DMS 273 treated with DMSO at 0.1 percent for 48 hours (cell line): Measurements from ENCODE around the gene NUPR1.
"Not testable (repeated sequence)": the region's sequence is repeated elsewhere in the genome, so short reads cannot be mapped to it uniquely, and the experiment has no call there.

Experiments
- DNase-seq: peaks from one replicate; lab custom pipeline; 2025; lab: John Stamatoyannopoulos, UW

The NUPR1 gene

DNA sequence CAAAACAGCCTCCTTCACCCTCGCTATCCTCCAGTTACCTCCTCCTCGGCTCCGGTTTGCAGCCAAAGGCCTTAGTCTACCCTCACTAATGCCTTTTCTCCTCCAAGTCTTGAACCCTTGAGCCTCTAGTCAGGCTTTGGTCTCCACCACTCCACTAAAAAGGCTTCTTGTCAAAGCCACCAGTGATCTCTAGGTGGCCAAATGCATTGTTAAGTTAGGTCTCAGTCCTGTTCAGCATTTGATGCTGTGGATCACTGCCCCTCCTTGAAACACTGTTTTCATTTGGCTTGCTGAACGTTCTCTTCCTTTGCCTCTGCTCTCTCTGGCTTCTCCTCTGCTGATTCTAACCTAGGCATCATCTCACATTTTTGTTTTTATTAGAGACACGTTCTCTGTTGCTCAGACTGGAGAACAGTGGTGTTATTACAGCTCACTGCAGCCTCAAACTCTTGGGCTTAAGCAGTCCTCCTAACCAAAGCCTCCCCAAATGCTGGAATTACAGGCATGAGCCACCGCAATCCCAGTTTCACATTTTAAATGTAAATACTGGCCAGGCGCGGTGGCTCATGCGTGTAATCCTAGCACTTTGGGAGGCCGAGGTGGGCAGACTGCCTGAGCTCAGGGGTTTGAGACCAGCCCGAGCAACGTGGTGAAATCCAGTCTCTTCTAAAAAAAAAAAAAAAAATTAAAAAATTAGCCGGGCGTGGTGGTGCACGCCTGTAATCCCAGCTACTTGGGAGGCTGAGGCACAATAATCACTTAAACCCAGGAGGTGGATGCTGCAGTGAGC, 16.1 kb upstream of the NUPR1 start:
- no peak for DNase-seq

DNA sequence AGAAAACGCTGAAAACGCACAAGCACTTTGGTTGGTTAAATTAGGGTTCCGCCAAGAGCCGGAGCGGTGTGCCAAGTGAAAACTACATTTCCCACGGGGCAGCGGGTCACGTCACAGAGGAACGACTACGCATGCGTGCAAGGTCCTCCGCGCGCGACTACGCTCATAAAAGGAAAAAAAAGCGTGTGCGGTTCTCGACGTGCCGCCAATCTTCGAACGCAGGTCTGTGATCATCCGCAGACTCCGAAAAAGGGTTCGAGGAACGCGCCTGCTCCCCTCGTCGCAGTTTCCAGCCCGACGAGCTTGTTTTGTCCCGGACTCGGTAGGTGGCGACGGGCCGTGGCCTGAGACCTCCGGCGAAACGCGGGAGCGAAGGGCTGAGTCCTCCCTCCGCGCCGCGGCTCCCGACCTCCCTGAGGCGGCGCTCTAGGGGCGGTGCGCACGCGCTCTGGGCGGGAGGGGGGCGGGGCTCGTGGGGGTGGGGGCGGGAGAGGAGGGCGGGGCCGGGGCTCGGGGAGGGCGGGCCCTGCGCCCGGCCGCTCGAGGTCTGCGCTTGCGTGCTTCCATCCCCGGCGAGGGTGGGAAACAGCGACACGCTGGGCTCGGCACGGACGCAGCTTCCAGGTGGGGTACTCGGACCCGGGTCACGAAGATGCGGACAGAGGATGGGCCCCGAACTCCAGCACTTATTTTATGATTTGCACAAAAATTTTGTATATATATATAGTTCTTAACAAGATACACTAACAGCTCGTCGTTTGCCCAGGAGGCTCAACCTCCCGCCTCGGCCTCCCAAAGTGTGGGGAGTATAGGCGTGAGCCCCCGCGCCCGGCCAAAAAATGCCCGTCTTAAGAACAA, 15.2 kb upstream of the NUPR1 start, which contains the start of gene SGF29:
SGF29 (plus strand) TSS at position 145 of the 858 bp plus-strand sequence. CDS start 27,150 bp downstream, outside the sequence.
- DNase-seq, result peak; percentile 82

DNA sequence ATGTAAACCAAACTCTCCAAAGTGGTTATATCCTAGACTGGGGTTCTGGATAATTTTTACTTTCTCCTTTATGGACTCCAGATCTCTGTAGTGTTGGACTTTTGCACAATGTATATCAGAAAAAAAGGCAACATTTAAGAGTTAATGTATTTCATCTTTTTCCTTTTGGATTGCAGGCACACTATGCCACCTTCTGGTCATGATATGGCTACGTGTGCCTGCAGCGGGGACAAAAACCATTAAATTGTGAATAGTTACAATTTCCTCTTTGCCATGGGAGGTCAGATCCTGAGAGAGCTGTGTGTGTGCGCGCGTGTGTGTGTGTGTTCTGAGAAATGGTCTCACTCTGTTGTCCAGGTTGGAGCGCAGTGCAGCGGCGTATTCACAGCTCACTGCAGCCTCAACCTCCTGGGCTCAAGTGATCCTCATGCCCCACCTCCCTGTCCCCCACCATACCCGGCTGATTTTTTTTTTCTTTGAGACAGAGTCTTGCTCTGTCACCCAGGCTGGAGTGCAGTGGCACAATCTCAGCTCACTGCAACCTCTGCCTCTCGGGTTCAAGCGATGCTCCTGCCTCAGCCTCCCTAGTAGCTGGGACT, 10.6 kb upstream of the NUPR1 start:
- DNase-seq, result no peak

DNA sequence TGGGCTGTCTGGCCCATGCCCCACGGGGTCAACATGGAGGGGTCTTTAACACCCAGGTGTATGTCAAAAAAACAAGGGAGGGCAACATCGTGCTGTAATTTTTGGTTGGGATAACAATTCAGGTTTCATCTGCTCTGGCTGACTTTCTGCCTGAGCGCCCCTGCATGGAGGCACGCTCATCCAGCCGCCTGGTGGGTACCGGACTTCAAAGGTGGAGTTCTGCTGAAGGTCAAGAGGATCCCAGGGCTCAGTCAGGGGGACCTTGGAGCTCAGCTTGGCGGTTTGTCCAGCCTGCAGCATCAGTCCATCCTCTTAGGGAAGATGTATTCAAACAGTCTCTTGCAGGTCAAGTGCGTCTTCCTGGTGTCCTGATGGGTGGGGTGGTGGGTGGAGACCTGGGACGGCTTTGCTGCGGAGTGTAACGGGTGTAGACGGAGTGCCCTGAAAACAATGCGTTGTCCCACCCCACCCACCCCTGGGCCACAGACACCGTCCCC, 9.6 kb upstream of the NUPR1 start:
- no peak for DNase-seq

DNA sequence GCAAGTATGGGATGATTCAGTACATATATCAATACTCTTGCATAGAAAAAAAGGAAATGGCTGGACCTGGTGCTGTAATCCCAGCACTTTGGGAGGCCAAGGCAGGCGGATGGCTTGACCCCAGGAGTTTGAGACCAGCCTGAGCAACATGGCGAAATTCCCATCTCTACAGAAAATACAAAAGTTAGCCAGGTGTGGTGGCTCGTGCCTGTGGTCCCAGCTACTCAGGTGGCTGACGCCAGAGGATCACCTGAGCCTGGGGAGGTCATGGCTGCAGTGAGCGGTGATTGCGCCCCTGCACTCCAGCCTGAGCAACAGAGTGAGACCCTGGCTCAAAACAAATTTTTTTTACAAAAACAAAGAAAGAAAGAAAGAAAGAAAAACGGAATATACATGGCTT, 7.9 kb upstream of the NUPR1 start:
- DNase-seq, result no peak

DNA sequence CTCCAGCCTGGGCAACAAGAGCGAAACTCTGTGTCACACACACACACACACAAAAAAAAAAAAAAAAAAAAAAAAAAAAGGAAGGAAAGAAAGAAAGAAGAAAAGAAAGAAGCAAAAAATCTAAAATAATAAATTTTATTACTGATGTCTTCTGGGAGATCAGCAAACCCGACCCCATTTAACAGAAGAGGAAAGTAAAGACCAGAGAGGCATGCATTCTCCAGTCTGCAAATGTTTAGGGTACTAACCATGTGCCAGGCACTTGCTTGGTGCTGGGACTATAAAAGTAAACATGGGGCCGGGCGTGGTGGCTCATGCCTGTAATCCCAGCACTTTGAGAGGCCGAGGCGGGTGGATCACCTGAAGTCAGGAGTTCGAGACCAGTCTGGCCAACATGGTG, 7.2 kb upstream of the NUPR1 start:
- DNase-seq, result not testable (repeated sequence)

DNA sequence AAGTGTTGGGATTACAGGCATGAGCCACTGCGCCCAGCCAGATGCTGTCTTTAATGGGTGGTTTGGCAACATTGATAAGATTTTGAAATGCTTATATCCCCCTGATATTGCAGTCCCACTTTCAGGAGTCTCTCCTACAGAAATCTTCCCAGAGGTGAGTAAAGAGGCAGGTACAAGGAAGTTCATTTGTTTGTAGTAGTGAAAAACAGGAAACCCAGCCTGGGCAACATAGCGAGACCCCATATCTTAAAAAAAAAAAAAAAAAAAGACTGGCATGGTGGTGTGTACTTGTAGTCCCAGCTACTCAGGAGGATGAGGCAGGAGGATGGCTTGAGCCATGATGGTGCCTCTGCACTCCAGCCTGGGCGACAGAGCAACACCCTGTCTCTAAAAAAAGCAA, 6.2 kb upstream of the NUPR1 start:
- DNase-seq, result no peak

DNA sequence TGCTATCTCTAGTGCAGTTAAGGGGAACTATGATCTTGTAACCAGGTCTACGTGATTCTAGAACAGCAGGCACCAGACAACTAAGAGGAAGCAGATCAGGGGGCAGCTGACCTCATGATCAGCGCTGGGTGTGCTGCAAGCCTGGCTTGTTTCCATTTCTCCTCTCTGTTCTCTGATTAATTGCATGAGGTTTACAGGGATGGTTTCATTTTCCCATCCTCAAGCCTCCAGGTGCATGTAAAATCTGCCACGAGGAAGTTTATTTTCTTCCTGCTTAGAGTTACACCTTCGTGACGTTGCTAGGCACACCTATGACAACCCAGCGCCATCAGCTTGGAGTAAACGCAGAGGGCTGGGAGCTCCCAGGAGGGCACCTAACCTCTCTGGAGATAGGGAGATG, 4.3 kb upstream of the NUPR1 start:
- DNase-seq, result no peak

DNA sequence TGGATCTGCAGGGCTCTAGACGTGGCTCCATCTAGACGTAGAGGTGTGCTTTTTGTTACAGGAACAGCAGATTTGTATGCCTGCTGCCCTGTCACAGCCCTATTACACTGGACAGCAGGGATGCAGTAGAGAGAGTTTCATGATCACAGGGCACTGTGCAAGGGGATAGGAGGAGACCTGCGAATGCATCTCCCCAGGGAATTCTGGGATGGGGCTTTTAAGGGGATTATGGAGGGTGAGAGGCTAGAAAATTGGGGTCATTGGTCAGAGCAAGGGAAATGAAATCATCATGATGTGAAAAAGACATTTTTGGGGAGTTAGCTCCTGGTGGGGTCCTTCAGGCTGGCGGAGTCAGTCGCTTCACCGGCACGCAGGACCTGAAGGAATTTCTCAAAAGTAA, 3.9 kb upstream of the NUPR1 start:
- DNase-seq, result no peak

DNA sequence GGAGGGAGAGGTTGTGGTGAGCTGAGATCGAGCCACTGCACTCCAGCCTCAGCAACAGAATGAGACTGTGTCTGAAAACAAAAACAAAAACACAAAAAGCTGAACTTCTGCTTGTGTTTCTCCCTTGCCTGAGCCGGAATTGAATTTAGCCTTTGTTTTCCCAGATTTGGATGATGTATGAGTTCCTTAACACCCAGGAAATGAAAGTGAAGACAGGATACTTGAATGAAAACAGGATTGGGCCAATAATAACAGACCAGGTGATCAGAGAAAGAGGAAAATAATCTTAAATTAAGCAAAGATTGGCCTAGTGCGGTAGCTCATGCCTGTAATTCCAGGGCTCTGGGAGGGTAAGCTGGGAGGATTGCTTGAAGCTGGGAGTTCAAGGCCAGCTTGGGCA, 1.6 kb upstream of the NUPR1 start:
- DNase-seq, result no peak

DNA sequence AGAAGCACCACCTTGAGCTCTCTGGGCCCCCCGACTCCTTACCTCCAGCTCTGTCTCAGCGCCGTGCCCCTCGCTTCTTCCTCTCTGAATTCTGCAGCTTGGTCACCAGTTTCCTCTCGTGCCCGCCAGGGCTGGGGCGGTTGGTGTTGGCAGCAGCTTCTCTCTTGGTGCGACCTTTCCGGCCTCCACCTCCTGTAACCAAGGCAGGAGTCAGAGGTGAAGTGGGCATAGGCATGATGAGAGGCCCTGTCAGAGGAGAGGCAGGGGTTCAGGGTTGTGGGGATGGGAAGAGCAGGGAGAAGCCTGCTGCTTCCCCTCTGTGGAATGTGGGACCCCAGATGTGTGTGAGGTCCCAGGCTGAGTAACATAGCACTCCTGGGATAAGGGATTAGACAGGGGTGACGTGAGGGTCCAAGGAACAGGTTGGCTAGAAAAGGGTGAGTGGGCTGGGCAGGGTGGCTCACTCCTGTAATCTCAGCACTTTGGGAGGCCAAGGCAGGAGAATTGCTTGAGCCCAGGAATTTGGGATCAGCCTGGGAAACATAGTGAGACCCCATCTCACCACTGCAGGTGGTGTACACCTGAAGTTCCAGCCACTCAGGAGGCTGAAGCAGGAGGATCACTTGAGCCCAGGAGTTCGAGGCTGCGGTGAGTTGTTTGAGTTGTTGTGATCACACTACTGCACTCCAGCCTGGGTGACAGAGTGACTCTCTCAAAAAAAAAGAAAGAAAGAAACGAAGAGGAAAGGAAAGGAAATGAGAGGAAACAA, 626 bp downstream of the NUPR1 start:
- no peak for DNase-seq

DNA sequence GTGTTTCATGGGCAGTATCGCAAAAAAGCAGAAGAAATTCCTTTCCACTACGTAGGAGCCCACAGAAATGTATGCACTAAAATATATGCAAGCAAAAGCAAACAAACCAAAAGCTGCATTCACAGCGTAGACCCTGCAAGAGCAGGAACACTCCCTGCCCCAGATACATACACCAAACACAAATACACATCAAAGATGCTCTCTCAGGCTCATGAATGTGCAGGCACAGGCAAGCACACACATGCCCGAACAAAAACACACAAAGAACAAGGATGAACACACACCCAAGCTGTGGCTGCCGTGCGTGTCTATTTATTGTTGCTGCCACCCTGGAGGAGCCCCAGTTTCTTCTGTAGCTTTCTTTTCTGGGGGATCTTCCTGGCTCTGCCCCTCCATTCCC, 1.7 kb downstream of the NUPR1 start:
- no peak for DNase-seq

DNA sequence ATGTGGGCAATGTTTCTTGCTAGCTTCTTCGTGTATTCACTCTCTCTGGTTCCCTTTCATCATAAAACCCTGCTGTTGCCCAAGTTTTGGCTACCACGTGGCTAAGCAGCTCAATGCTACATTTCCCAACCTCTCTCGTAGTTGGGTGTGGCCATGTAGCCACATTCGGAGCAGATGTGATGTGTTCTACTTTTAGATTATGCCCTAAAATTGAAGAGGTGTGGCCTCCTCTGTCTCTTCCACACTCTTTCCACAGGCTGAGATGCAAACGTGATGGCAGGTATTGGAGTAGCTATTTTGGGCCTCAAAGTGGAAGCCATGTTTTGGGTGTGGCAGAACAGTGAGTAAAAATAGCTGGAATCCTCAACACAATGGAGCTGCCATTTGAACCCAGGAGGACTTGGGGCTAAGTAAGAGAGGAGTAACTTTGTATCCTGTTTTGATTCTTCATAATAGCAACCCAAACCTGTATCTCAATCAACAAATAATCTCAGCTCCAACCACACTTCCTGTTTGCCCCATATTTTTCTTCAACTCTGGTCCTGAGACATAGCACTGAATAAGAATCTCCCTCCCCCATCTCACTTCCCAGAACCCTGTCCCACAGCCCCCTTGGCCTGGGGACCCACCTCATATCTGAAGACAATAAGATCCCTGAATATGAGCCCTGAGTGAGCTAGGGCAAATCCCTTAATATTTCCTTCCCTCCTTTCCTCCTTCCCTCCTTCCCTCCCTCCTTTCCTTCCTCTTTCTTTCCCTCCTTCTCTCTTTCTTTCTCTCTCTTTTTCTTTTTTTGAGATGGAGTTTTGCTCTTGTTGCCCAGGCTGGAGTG, 4.0 kb downstream of the NUPR1 start:
- DNase-seq, result no peak

DNA sequence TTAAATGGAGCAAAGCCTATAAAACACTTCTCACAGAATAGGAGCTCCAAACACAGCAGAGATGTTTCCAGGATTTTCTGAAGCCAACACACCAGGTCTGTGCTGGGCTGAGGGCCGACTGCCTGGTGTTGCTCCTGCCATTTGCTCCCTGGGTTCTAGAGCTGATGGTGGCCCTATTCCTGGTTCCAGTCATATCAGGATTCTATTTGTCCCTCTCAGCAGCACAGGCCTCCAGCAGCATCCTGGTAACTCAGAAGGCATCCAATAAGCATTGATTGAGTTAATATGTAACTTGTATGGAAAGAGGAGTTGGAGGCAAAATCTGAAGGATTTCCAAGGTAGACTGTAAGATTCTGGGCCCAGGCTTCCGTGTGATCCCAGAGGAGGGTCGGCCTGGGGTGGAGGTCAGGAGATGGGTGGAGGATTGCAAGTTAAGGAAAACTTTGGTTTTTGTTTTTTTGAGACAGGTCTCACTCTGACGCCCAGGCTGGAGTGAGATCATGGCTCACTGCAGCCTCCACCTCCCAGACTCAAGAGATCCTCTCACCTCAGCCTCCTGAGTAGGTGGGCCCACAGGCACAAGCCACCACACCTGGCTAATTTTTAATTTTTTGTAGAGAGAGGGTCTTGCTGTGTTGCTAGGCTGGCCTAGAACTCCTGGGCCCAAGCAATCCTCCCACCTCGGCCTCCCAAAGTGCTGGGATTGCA, 5.7 kb downstream of the NUPR1 start:
- DNase-seq, result no peak

DNA sequence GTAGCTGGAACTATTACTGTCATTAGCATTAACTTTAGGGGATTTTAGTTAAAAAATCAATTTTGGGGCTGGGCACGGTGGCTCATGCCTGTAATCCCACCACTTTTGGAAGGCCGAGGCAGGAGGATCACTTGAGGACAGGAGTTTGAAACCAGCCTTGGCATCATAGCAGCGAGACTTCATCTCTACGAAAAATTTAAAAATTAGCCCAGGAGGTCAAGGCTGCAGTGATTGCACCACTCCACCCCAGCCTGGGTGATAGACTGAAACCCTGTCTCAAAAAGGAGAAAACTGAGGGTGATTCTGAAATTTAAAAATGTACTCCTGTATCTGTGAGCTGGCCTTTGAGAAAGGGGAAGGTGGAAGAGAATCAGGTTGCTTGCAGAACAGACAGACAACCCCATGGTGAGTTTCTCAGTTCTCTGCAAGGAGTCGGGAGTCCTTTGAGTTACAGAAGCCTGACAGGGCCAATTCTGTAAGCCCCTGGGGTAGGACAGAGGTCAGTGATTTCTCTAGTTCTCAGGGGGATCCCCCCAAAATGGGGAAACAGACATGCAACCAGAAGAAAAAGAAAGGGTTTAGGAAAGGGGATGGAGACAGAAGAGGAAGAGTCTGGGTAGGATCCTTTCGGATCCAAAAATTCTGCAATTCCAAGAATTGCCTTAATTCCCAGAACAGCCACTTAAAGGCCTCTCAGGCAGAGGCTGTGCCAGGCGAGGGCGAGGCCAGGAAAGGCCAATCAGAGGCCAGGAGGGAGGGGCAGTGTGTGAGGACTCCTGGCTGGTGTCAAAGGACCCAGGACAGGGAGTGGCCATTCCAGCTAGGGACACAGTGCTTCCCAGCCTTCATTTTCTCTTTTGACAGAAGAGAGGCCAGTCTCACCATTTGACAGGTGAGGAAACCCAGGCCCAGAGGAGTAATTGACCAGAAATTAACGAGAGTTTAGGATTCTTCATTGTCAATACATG, 6.7 kb downstream of the NUPR1 start:
- no peak for DNase-seq

DNA sequence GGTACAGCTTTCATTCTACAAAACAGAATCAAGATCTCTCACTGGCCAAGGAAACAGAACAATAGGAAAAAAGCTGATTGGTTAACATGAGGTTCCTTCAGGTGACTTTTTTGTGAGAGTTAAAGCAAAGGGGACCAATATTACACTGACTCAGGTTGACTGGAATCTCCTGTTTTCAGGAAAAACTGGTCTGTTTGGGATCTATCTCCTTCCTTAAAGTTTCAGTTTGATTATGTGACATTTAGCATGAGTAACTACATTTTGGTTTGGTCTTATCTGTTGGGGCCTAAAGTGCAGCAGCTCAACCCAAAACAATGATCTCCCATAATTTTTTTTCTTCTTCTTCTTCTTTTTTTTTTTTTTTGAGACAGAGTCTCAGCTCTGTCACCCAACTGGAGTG, 9.7 kb downstream of the NUPR1 start:
- no peak for DNase-seq

DNA sequence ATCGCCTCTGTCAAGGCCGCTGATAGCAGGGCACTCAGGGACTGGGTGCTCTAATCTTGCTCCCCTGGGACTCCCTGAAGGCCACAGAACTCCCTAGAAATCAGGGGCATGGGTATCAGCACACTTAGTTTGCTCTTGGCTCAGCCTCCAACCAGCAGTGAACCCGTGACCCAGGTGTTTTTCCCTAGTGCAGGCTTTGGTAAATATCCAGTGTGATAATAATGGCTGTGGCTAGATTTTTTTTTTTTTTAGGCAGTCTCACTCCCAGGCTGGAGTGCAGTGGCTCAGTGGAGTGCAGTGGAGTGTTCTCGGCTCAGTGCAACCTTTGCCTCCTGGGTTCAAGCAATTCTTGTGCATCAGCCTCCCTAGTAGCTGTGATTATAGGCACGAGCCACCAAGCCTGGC, 10.3 kb downstream of the NUPR1 start:
- no peak for DNase-seq

DNA sequence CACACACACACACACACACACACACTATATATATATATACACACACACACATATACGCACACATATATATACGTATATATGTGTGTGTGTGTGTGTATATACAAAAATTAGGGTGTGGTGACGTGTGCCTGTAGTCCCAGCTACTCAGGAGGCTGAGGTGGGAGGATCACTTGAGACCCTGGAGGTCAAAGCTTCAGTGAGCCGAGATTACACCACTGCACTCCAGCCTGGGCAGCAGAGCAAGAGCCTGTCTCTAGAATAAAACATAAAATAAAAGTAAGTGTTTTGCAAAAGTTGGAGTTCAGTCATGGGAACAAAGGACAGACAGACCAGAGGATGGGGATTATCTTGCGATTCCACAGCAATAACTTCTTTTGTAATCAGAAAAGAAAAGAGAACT, 10.8 kb downstream of the NUPR1 start:
- DNase-seq, result no peak
